ENCODE results near the gene LIME1. TPM values are rescaled to one million over a fixed set of nuclear protein-coding genes. Genes with fewer than 3 reads are reported as not detected.

The LIME1 gene
- total RNA-seq, 1 donor from 2014 or later, result 0.47 TPM

GRCh38 chr20:63755933-63756647 is 19.6 kb downstream of the LIME1 start:
- no peak overlapping the region for H2AFZ ChIP-seq (replicated peaks)
- H3K4me1 ChIP-seq, result no peaks in the 10 kb centered on the region
- no peak overlapping the region for H3K9ac ChIP-seq
- no peaks in the 10 kb centered on the region for H3K79me2 ChIP-seq (ENCODE audit: low read depth)
- no peaks in the 10 kb centered on the region for H3K36me3 ChIP-seq
- Mint-ChIP-seq H3K27ac (peak overlapping the region; percentile 31), H3K4me1 (peaks cover 15% of the 10 kb centered on the region), H3K36me3 (peaks cover 5% of the 10 kb centered on the region), H3K9me3 (peaks cover 2% of the 10 kb centered on the region), H3K27me3 (ENCODE audit: insufficient read depth, low read depth) (peaks cover 2% of the 10 kb centered on the region), H3K4me3 (no peak overlapping the region)
- H3K9me3 ChIP-seq (ENCODE audit: low read depth), result no peaks in the 10 kb centered on the region
- no peak overlapping the region for H3K4me3 ChIP-seq
- TF ChIP-seq, protein P1, sequence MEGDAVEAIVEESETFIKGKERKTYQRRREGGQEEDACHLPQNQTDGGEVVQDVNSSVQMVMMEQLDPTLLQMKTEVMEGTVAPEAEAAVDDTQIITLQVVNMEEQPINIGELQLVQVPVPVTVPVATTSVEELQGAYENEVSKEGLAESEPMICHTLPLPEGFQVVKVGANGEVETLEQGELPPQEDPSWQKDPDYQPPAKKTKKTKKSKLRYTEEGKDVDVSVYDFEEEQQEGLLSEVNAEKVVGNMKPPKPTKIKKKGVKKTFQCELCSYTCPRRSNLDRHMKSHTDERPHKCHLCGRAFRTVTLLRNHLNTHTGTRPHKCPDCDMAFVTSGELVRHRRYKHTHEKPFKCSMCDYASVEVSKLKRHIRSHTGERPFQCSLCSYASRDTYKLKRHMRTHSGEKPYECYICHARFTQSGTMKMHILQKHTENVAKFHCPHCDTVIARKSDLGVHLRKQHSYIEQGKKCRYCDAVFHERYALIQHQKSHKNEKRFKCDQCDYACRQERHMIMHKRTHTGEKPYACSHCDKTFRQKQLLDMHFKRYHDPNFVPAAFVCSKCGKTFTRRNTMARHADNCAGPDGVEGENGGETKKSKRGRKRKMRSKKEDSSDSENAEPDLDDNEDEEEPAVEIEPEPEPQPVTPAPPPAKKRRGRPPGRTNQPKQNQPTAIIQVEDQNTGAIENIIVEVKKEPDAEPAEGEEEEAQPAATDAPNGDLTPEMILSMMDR (IDR thresholded peaks at IDR 0.05), result no peak
- TF ChIP-seq EZH2phosphoT487 (IDR thresholded peaks at IDR 0.05), result no peak
- no peak for TF ChIP-seq EZH2 (IDR thresholded peaks at IDR 0.05)
- H4K20me1 ChIP-seq (ENCODE audit: low read depth), result no peaks in the 10 kb centered on the region
- no peak overlapping the region for H3K4me2 ChIP-seq
- DNase-seq (ENCODE audit: low spot score), result no peak
- H3K27ac ChIP-seq, result no peak overlapping the region
- H3F3A ChIP-seq (ENCODE audit: low read depth), result no peaks in the 10 kb centered on the region
- no peaks in the 10 kb centered on the region for H3K27me3 ChIP-seq

DNA sequence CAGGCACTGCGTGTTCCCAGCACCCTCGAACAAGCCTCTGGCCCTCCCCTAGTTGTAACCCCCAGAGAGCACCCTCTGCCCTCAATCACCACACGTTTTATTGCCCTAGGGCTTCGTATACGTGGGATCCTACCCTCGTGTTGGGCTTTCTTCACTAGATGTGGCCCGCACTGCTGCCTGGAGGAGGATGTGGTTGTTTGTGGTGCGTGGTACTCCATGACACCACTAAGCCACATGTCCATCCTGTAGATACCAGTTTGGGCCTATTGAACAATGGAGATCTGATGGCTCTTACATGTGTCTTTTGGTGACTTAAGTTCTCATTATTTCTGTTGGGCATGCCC is 20.2 kb downstream of the LIME1 start:
- Histone ChIP-seq H3K27ac (no peak overlapping the region), H3K9me3 (ENCODE audit: low read depth) (no peaks in the 10 kb centered on the region), H3K4me2 (no peak overlapping the region), H3K4me3 (no peak overlapping the region), H3K4me1 (no peaks in the 10 kb centered on the region), H4K20me1 (ENCODE audit: low read depth) (no peaks in the 10 kb centered on the region), H3F3A (ENCODE audit: low read depth) (no peaks in the 10 kb centered on the region), H3K36me3 (no peaks in the 10 kb centered on the region), H2AFZ (replicated peaks) (no peak overlapping the region), H3K27me3 (no peaks in the 10 kb centered on the region), H3K79me2 (ENCODE audit: low read depth) (no peaks in the 10 kb centered on the region), H3K9ac (no peak overlapping the region)
- H3K4me1 Mint-ChIP-seq, result peaks cover 13% of the 10 kb centered on the region
- H3K4me3 Mint-ChIP-seq, result no peak overlapping the region
- no peak overlapping the region for H3K27ac Mint-ChIP-seq
- H3K27me3 Mint-ChIP-seq (ENCODE audit: insufficient read depth, low read depth), result peaks cover 2% of the 10 kb centered on the region
- H3K36me3 Mint-ChIP-seq, result peaks cover 5% of the 10 kb centered on the region
- H3K9me3 Mint-ChIP-seq, result peaks cover 2% of the 10 kb centered on the region
- TF ChIP-seq, protein P1 (IDR thresholded peaks at IDR 0.05), result no peak
- TF ChIP-seq EZH2 (IDR thresholded peaks at IDR 0.05), result no peak
- TF ChIP-seq EZH2phosphoT487 (IDR thresholded peaks at IDR 0.05), result no peak
- DNase-seq (ENCODE audit: low spot score), result no peak

GRCh38 chr20:63758152-63758551 is 21.7 kb downstream of the LIME1 start:
- Histone ChIP-seq H3K4me2 (no peak overlapping the region), H3K4me1 (no peaks in the 10 kb centered on the region), H4K20me1 (ENCODE audit: low read depth) (no peaks in the 10 kb centered on the region), H3K36me3 (no peaks in the 10 kb centered on the region), H3K79me2 (ENCODE audit: low read depth) (no peaks in the 10 kb centered on the region), H3K27me3 (no peaks in the 10 kb centered on the region), H3K4me3 (no peak overlapping the region), H3K27ac (no peak overlapping the region), H2AFZ (replicated peaks) (no peak overlapping the region), H3K9me3 (ENCODE audit: low read depth) (no peaks in the 10 kb centered on the region), H3K9ac (no peak overlapping the region), H3F3A (ENCODE audit: low read depth) (no peaks in the 10 kb centered on the region)
- peaks cover 7% of the 10 kb centered on the region for H3K4me1 Mint-ChIP-seq
- H3K27me3 Mint-ChIP-seq (ENCODE audit: insufficient read depth, low read depth), result peaks cover 2% of the 10 kb centered on the region
- H3K4me3 Mint-ChIP-seq, result no peak overlapping the region
- DNase-seq (ENCODE audit: low spot score), result no peak
- peaks cover 2% of the 10 kb centered on the region for H3K9me3 Mint-ChIP-seq
- peak overlapping the region; percentile 6 for H3K27ac Mint-ChIP-seq
- TF ChIP-seq, protein P1 (IDR thresholded peaks at IDR 0.05), result no peak
- TF ChIP-seq EZH2 (IDR thresholded peaks at IDR 0.05) (no peak), EZH2phosphoT487 (IDR thresholded peaks at IDR 0.05) (no peak)
- H3K36me3 Mint-ChIP-seq, result peaks cover 5% of the 10 kb centered on the region
